GM12864 (cell line): Measurements from ENCODE around the gene REXO1.

Experiments used
- DNase-seq: peaks from one replicate; pipeline ENCODE4 v3.0.0-alpha.2; 2011; ENCODE audit warnings: low read depth
- H3K4me3 ChIP-seq: 2 replicates; pipeline ENCODE4 v1.5.1; 2011; ENCODE audit warnings: mild to moderate bottlenecking, low read depth, low read length, control low read depth
- CTCF ChIP-seq: IDR thresholded peaks from 2 replicates; pipeline ENCODE4 v1.5.1; 2011; ENCODE audit warnings: low read depth, mild to moderate bottlenecking, moderate library complexity, low read length, control low read depth, inconsistent platforms; ENCODE audit errors: missing control alignments

Gene REXO1

GRCh38 chr19:1858412-1859081 lies 10.3 kb upstream of the REXO1 start:
- DNase-seq: no peak
- TF ChIP-seq CTCF: no peak
- H3K4me3 ChIP-seq: no peak overlapping the region

GRCh38 chr19:1857648-1858326 lies 9.5 kb upstream of the REXO1 start:
- H3K4me3 ChIP-seq: no peak overlapping the region; the same call in 1 of the 2 replicates
- DNase-seq: no peak
- no peak for TF ChIP-seq CTCF

GRCh38 chr19:1856698-1857603 lies 8.7 kb upstream of the REXO1 start:
- TF ChIP-seq CTCF: no peak
- peak overlapping the region; percentile 81 for H3K4me3 ChIP-seq
- DNase-seq: peak; percentile 60

GRCh38 chr19:1856345-1856697 lies 8.0 kb upstream of the REXO1 start:
- no peak for TF ChIP-seq CTCF
- H3K4me3 ChIP-seq: peak overlapping the region; percentile 81
- no peak for DNase-seq

- H3K4me3 ChIP-seq: peak overlapping the region; percentile 81
- no peak for TF ChIP-seq CTCF
- no peak for DNase-seq
Measured at GRCh38 chr19:1855828-1856255, 7.6 kb upstream of the REXO1 start.

- H3K4me3 ChIP-seq: peak overlapping the region; percentile 81
- TF ChIP-seq CTCF: no peak
- peak; percentile 55 for DNase-seq
Measured at GRCh38 chr19:1855040-1855827, 7.0 kb upstream of the REXO1 start.
